ENCODE measurements around the gene KCMF1. TPM values are rescaled to one million over a fixed set of nuclear protein-coding genes. Genes with fewer than 3 reads are reported as not detected.

KCMF1 gene
- total RNA-seq, 1 experiment from 2014 or later: 73.6 TPM

DNA sequence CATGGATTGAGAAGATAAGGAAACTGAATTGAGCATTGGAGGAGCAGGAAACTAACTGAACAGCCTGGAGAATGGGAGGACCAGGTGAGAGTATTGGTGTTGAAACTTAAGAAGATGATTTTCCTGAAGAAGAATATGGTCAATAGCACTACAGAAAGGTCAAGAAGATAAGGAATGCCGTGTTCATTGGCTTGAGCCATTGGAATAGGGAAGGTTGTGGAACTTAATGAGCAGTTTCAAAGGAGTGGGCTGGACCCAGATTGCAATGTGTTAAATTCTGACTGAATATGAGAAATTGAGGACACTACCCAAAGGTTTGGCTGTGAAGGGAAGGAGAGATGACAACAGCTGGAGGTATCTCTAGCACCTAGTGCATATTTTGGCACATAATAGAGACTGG is 19.0 kb downstream of the KCMF1 start:
- Histone ChIP-seq H3K4me2 (ENCODE audit: low read length) (no peak overlapping the region), H3K4me3 (ENCODE audit: low read length) (no peak overlapping the region), H3K79me2 (ENCODE audit: low read length) (peaks cover 100% of the 10 kb centered on the region), H3K27me3 (ENCODE audit: low read length) (no peaks in the 10 kb centered on the region), H2AFZ (ENCODE audit: low read length) (no peak overlapping the region), H3K9me2 (replicated peaks; ENCODE audit: low read length) (no peaks in the 10 kb centered on the region), H3K4me1 (ENCODE audit: insufficient read depth, low read length) (peaks cover 19% of the 10 kb centered on the region), H4K20me1 (ENCODE audit: low read length) (peaks cover 62% of the 10 kb centered on the region), H3K36me3 (ENCODE audit: low read depth, low read length) (no peaks in the 10 kb centered on the region), H3K27ac (ENCODE audit: low read length) (no peak overlapping the region), H3K9me3 (ENCODE audit: low read length) (no peaks in the 10 kb centered on the region), H3K9ac (ENCODE audit: low read length) (no peak overlapping the region), H3F3A (ENCODE audit: low read length, unreplicated experiment) (peaks cover 7% of the 10 kb centered on the region)
- CTCF ChIA-PET: no interaction called here
- BruUV-seq (replicated peaks): no TSS peak
- intact Hi-C loops (cut with micrococcal nuclease): no loop called here
- no peak for TF ChIP-seq EZH2phosphoT487 (IDR thresholded peaks at IDR 0.05; ENCODE audit: borderline replicate concordance, low read length)
- TF ChIP-seq, protein P1, sequence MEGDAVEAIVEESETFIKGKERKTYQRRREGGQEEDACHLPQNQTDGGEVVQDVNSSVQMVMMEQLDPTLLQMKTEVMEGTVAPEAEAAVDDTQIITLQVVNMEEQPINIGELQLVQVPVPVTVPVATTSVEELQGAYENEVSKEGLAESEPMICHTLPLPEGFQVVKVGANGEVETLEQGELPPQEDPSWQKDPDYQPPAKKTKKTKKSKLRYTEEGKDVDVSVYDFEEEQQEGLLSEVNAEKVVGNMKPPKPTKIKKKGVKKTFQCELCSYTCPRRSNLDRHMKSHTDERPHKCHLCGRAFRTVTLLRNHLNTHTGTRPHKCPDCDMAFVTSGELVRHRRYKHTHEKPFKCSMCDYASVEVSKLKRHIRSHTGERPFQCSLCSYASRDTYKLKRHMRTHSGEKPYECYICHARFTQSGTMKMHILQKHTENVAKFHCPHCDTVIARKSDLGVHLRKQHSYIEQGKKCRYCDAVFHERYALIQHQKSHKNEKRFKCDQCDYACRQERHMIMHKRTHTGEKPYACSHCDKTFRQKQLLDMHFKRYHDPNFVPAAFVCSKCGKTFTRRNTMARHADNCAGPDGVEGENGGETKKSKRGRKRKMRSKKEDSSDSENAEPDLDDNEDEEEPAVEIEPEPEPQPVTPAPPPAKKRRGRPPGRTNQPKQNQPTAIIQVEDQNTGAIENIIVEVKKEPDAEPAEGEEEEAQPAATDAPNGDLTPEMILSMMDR (conservative IDR thresholded peaks at IDR 0.05; ENCODE audit: low read depth, low read length): no peak
- no peak for TF ChIP-seq EZH2 (IDR thresholded peaks at IDR 0.05; ENCODE audit: low read length, unreplicated experiment)
- POLR2A ChIA-PET (ENCODE audit: unreplicated experiment): no interaction called here
- ATAC-seq (no peak), DNase-seq (no peak)

- H3F3A ChIP-seq (ENCODE audit: low read length, unreplicated experiment): peaks cover 7% of the 10 kb centered on the region
- TF ChIP-seq, protein P1 (conservative IDR thresholded peaks at IDR 0.05; ENCODE audit: low read depth, low read length): no peak
- TF ChIP-seq EZH2phosphoT487 (IDR thresholded peaks at IDR 0.05; ENCODE audit: borderline replicate concordance, low read length) (no peak), EZH2 (IDR thresholded peaks at IDR 0.05; ENCODE audit: low read length, unreplicated experiment) (no peak)
- no peaks in the 10 kb centered on the region for H3K9me2 ChIP-seq (replicated peaks; ENCODE audit: low read length)
- POLR2A ChIA-PET (ENCODE audit: unreplicated experiment): no interaction called here
- peaks cover 24% of the 10 kb centered on the region for H3K4me1 ChIP-seq (ENCODE audit: insufficient read depth, low read length)
- no peak overlapping the region for H3K9ac ChIP-seq (ENCODE audit: low read length)
- peaks cover 100% of the 10 kb centered on the region for H3K79me2 ChIP-seq (ENCODE audit: low read length)
- no peaks in the 10 kb centered on the region for H3K27me3 ChIP-seq (ENCODE audit: low read length)
- BruUV-seq (replicated peaks): no TSS peak
- H3K27ac ChIP-seq (ENCODE audit: low read length): peak overlapping the region; percentile 56
- no peaks in the 10 kb centered on the region for H3K36me3 ChIP-seq (ENCODE audit: low read depth, low read length)
- no peak overlapping the region for H2AFZ ChIP-seq (ENCODE audit: low read length)
- intact Hi-C loops (cut with micrococcal nuclease): no loop called here
- no peak overlapping the region for H3K4me3 ChIP-seq (ENCODE audit: low read length)
- H3K4me2 ChIP-seq (ENCODE audit: low read length): peak overlapping the region; percentile 46
- DNase-seq: peak; percentile 80
- peaks cover 49% of the 10 kb centered on the region for H4K20me1 ChIP-seq (ENCODE audit: low read length)
- CTCF ChIA-PET: no interaction called here
- peak; percentile 75 for ATAC-seq
- no peaks in the 10 kb centered on the region for H3K9me3 ChIP-seq (ENCODE audit: low read length)
Observed at GRCh38 chr2:84991404-84992160, 20.6 kb downstream of the KCMF1 start.

GRCh38 chr2:84995826-84996225 is 24.9 kb downstream of the KCMF1 start:
- peaks cover 7% of the 10 kb centered on the region for H3F3A ChIP-seq (ENCODE audit: low read length, unreplicated experiment)
- TF ChIP-seq, protein P1 (conservative IDR thresholded peaks at IDR 0.05; ENCODE audit: low read depth, low read length): no peak
- no peak for TF ChIP-seq EZH2 (IDR thresholded peaks at IDR 0.05; ENCODE audit: low read length, unreplicated experiment)
- no peak for TF ChIP-seq EZH2phosphoT487 (IDR thresholded peaks at IDR 0.05; ENCODE audit: borderline replicate concordance, low read length)
- no TSS peak for BruUV-seq (replicated peaks)
- H4K20me1 ChIP-seq (ENCODE audit: low read length): peaks cover 24% of the 10 kb centered on the region
- no peak overlapping the region for H2AFZ ChIP-seq (ENCODE audit: low read length)
- DNase-seq (no peak), ATAC-seq (no peak)
- H3K36me3 ChIP-seq (ENCODE audit: low read depth, low read length): no peaks in the 10 kb centered on the region
- peaks cover 34% of the 10 kb centered on the region for H3K4me1 ChIP-seq (ENCODE audit: insufficient read depth, low read length)
- H3K9me2 ChIP-seq (replicated peaks; ENCODE audit: low read length): no peaks in the 10 kb centered on the region
- H3K79me2 ChIP-seq (ENCODE audit: low read length): peaks cover 98% of the 10 kb centered on the region
- intact Hi-C loops (cut with micrococcal nuclease): no loop called here
- CTCF ChIA-PET: interaction anchor here (0.5 kb wide), 1 partner anchor 137 kb away, joined by 5 read pairs; no protein-coding TSS in a partner anchor
- H3K9ac ChIP-seq (ENCODE audit: low read length): no peak overlapping the region
- 0 out of 2 replicates have a peak overlapping the region, but pooled peaks have one; percentile 92 for H3K27ac ChIP-seq (ENCODE audit: low read length)
- POLR2A ChIA-PET (ENCODE audit: unreplicated experiment): interaction anchor here (0.7 kb wide), 1 partner anchor 57 kb away, joined by 15 read pairs; no protein-coding TSS in a partner anchor
- H3K4me2 ChIP-seq (ENCODE audit: low read length): no peak overlapping the region
- H3K4me3 ChIP-seq (ENCODE audit: low read length): no peak overlapping the region
- H3K27me3 ChIP-seq (ENCODE audit: low read length): no peaks in the 10 kb centered on the region
- H3K9me3 ChIP-seq (ENCODE audit: low read length): no peaks in the 10 kb centered on the region

Data from PC-3 (cell line).